NT2/D1 (cell line): ENCODE data around the gene LRRTM4.
"Not testable (repeated sequence)": the region's sequence is repeated elsewhere in the genome, so short reads cannot be mapped to it uniquely, and the experiment has no call there.

ENCODE experiments used
- DNase-seq: peaks from one replicate; pipeline ENCODE4 v3.0.0-alpha.2; 2011; ENCODE audit warnings: low read depth, low spot score
- H3K27me3 ChIP-seq: 2 replicates; pipeline ENCODE4 v1.6.0; 2011; ENCODE audit warnings: mild to moderate bottlenecking; ENCODE audit not compliant: insufficient read length, insufficient read depth
- H3K36me3 ChIP-seq: 2 replicates; pipeline ENCODE4 v1.6.1; 2011; ENCODE audit warnings: mild to moderate bottlenecking, low read length, mixed read lengths; ENCODE audit not compliant: insufficient read depth, insufficient read length
- H3K4me1 ChIP-seq: 2 replicates; pipeline ENCODE4 v1.5.1; 2011; ENCODE audit not compliant: insufficient read depth, insufficient read length
- H3K4me3 ChIP-seq: 2 replicates; pipeline ENCODE4 v1.5.1; 2011; ENCODE audit warnings: low read depth; ENCODE audit not compliant: insufficient read length
- H3K9ac ChIP-seq: 2 replicates; pipeline ENCODE4 v1.6.0; 2011; ENCODE audit warnings: low read depth; ENCODE audit not compliant: insufficient read length
- H3K9me3 ChIP-seq: 2 replicates; pipeline ENCODE4 v1.5.1; 2011; ENCODE audit warnings: mild to moderate bottlenecking, low read length; ENCODE audit not compliant: insufficient read depth
- SUZ12 ChIP-seq: IDR thresholded peaks from 2 replicates; pipeline ENCODE4 v1.6.1; 2011; ENCODE audit not compliant: insufficient read length, insufficient read depth; ENCODE audit errors: extremely low read depth
- YY1 ChIP-seq: IDR thresholded peaks from 2 replicates; pipeline ENCODE4 v1.6.1; 2011; ENCODE audit not compliant: insufficient read length, insufficient read depth
- ZNF274 ChIP-seq: IDR thresholded peaks from 2 replicates; pipeline ENCODE4 v1.6.1; 2011; ENCODE audit warnings: mild to moderate bottlenecking, low read depth, low read length

The LRRTM4 gene

DNA sequence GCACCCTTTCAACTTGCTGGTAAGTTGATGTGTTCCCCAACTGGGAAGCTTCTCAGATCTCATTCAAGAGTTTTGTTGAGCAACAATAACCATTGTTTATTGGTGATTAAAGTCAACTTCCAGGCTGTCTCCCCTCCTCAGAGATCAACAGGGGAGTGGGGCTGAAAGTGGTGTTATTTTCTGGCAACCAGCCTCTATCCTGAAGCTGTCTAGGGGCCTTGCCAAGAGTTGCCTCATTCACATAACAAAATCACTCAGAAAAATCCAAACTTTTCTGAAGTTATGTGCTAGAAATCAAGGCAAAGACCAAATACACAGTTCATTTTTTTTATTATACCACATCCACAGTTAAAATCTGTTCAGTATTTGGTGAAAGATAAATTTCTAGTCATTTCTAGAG, 788.4 kb downstream of the LRRTM4 start:
- Histone ChIP-seq H3K27me3 (no peaks in the 10 kb centered on the region), H3K36me3 (no peaks in the 10 kb centered on the region), H3K9ac (no peak overlapping the region), H3K9me3 (no peaks in the 10 kb centered on the region), H3K4me1 (no peaks in the 10 kb centered on the region), H3K4me3 (no peak overlapping the region)
- DNase-seq: no peak
- TF ChIP-seq YY1: no peak
- no peak for TF ChIP-seq SUZ12

- H3K36me3 ChIP-seq: no peaks in the 10 kb centered on the region
- H3K4me1 ChIP-seq: no peaks in the 10 kb centered on the region
- no peak for TF ChIP-seq ZNF274
- no peak for TF ChIP-seq YY1
- no peak for TF ChIP-seq SUZ12
- no peak overlapping the region for H3K4me3 ChIP-seq
- no peaks in the 10 kb centered on the region for H3K27me3 ChIP-seq
- DNase-seq: no peak
- no peaks in the 10 kb centered on the region for H3K9me3 ChIP-seq
- no peak overlapping the region for H3K9ac ChIP-seq
These were observed 791.0 kb downstream of the LRRTM4 start for GRCh38 chr2:76731157-76731556.

DNA sequence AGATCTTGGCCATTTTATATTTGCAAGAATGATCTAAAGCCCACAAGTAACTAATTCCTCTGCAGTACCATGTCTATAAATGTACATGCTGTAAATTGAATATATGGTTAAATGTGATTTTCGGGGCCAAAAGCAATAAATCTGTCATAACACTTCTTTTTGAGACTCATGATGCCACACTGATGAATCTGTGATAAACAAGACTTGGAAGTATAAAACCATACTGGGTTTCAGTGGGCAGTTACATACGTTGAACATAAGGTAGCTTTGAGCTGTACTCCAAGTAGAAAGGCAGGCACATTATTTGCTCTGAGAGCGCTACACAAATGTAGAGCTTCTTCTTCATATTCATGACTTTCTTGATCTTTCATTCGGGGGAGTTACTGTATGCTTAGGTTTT, 792.2 kb downstream of the LRRTM4 start:
- Histone ChIP-seq H3K36me3 (no peaks in the 10 kb centered on the region), H3K4me1 (no peaks in the 10 kb centered on the region), H3K9me3 (no peaks in the 10 kb centered on the region), H3K27me3 (no peaks in the 10 kb centered on the region), H3K4me3 (no peak overlapping the region), H3K9ac (no peak overlapping the region)
- no peak for DNase-seq
- no peak for TF ChIP-seq YY1
- no peak for TF ChIP-seq ZNF274
- no peak for TF ChIP-seq SUZ12

- DNase-seq: no peak
- Histone ChIP-seq H3K36me3 (no peaks in the 10 kb centered on the region), H3K9ac (no peak overlapping the region), H3K4me3 (no peak overlapping the region), H3K4me1 (no peaks in the 10 kb centered on the region), H3K9me3 (no peaks in the 10 kb centered on the region), H3K27me3 (no peaks in the 10 kb centered on the region)
- TF ChIP-seq ZNF274: no peak
- TF ChIP-seq YY1: no peak
- TF ChIP-seq SUZ12: no peak
These were observed 801.0 kb downstream of the LRRTM4 start for GRCh38 chr2:76721226-76721625.

DNA sequence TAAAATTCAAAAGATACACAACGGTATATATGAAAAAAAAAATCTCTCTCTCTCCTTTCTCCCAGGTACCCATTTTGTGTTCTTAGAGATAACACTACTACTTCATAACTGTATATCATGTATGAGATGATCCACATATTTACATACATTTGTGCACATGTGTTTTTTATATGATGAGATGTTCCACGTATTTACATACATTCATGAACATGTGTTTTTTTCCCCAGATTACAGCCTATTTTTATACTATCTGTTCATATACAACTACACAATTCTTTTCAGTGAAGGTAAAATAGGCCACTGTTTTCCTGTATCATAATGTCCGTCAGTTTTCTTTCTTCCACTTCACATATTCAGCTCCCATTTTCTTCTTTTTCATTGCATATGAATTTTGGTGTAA, 808.9 kb downstream of the LRRTM4 start:
- Histone ChIP-seq H3K36me3 (no peaks in the 10 kb centered on the region), H3K4me3 (no peak overlapping the region), H3K9ac (no peak overlapping the region), H3K4me1 (no peaks in the 10 kb centered on the region), H3K27me3 (no peaks in the 10 kb centered on the region), H3K9me3 (no peaks in the 10 kb centered on the region; the same call in 1 of the 2 replicates)
- no peak for DNase-seq
- TF ChIP-seq YY1: no peak

- no peak for DNase-seq
- Histone ChIP-seq H3K4me3 (no peak overlapping the region), H3K9ac (no peak overlapping the region), H3K9me3 (no peaks in the 10 kb centered on the region; the same call in 1 of the 2 replicates), H3K4me1 (no peaks in the 10 kb centered on the region), H3K27me3 (no peaks in the 10 kb centered on the region), H3K36me3 (no peaks in the 10 kb centered on the region)
- TF ChIP-seq YY1 (no peak), ZNF274 (no peak), SUZ12 (no peak)
These were observed 810.7 kb downstream of the LRRTM4 start for GRCh38 chr2:76711490-76711889.

DNA sequence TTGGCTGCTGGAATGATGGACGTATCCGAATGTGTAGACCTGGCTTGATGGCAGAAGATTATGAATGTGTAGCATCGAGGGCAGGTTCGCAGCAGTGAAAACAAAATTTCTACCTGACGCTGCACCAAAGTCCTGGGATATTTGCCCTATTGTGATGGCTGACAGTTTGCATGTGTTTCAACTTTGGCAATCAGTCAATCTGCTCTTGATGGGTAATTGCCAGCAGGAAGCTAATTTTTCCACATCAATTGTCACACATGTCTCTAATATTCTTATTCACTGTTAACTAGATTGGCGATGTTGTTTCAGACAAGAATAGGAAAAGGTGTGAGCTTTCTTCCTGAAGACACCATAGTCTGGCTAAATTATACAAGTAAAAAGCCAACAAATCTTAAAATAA, 821.3 kb downstream of the LRRTM4 start:
- Histone ChIP-seq H3K4me3 (no peak overlapping the region), H3K27me3 (no peaks in the 10 kb centered on the region), H3K36me3 (no peaks in the 10 kb centered on the region), H3K4me1 (no peaks in the 10 kb centered on the region), H3K9ac (no peak overlapping the region), H3K9me3 (peaks cover 6% of the 10 kb centered on the region; the same call in 1 of the 2 replicates)
- DNase-seq: no peak
- TF ChIP-seq SUZ12 (no peak), YY1 (no peak), ZNF274 (no peak)

DNA sequence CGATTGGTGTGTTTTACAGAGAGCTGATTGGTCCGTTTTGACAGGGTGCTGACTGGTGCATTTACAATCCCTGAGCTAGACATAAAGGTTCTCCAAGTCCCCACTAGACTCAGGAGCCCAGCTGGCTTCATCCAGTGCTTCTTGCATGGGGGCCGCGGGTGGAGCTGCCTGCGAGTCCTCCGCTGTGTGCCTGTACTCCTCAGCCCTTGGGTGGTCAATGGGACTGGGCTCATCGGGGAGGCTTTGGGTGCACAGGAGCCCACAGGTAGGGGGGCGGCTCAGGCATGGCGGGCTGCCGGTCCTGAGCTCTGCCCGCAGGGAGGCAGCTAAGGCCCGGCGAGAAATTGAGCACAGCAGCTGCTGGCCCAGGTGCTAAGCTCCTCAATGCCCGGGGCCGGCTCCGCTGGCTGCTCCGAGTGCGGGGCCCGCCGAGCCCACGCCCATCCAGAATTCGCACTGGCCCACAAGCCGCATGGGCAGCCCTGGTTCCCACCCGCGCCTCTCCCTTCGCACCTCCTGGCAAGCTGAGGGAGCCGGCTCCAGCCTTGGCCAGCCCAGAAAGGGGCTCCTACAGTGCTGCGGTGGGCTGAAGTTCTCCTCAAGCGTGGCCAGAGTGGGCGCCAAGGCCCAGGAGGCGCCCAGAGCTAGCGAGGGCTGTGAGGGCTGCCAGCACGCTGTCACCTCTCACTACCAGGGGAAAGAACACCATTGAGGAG, 824.0 kb downstream of the LRRTM4 start:
- H3K4me1 ChIP-seq, H3K9ac ChIP-seq, DNase-seq, H3K27me3 ChIP-seq, H3K9me3 ChIP-seq, H3K4me3 ChIP-seq, H3K36me3 ChIP-seq: not testable (repeated sequence)
